OCI-LY3 (cell line): ENCODE data around the gene CXCL16.

Experiments
- H2AFZ ChIP-seq: fragments of 200-600, 300-600 bp; shearing (Covaris generic); 2 replicates; pipeline ENCODE4 v1.6.0; 2014; ENCODE audit warnings: antibody characterized with exemption, low read depth, low read length
- H3K27ac ChIP-seq: fragments of 200-600, 300-600 bp; sonication (generic); 2 replicates; pipeline ENCODE4 v1.5.1; 2014; ENCODE audit warnings: mild to moderate bottlenecking, low read length, moderate library complexity, mixed read lengths
- H3K27me3 ChIP-seq: fragments of 200-600, 300-600 bp; sonication (generic); 2 replicates; pipeline ENCODE4 v1.6.1; 2014; ENCODE audit warnings: low read depth, low read length, mixed read lengths
- H3K36me3 ChIP-seq: fragments of 200-600, 300-600 bp; sonication (generic); replicated peaks from 2 replicates; pipeline ENCODE3; 2014; ENCODE audit warnings: low read depth, low read length, mixed read lengths
- H3K4me1 ChIP-seq: fragments of 300-600, 200-600 bp; sonication (generic); 2 replicates; pipeline ENCODE4 v1.6.1; 2014; ENCODE audit warnings: low read length, mixed read lengths
- H3K4me2 ChIP-seq: fragments of 200-600, 300-600 bp; sonication (generic); 2 replicates; pipeline ENCODE4 v1.6.1; 2014; ENCODE audit warnings: low read length, mixed read lengths
- H3K4me3 ChIP-seq: fragments of 300-600, 200-600 bp; sonication (generic); 2 replicates; pipeline ENCODE4 v1.5.1; 2014; ENCODE audit warnings: antibody characterized with exemption, mild to moderate bottlenecking, low read length, moderate library complexity
- H3K79me2 ChIP-seq: fragments of 300-600, 200-600 bp; shearing (Covaris generic); 2 replicates; pipeline ENCODE4 v1.6.1; 2014; ENCODE audit warnings: mild to moderate bottlenecking, low read length, mixed read lengths
- H3K9ac ChIP-seq: fragments of 300-600, 200-600 bp; shearing (Covaris generic); 2 replicates; pipeline ENCODE4 v1.6.0; 2014; ENCODE audit warnings: mild to moderate bottlenecking, low read length, moderate library complexity
- H3K9me3 ChIP-seq: fragments of 200-600, 300-600 bp; shearing (Covaris generic); 2 replicates; pipeline ENCODE4 v1.6.1; 2014; ENCODE audit warnings: low read length, mixed read lengths; ENCODE audit not compliant: insufficient read depth
- H4K20me1 ChIP-seq: fragments of 200-600, 300-600 bp; sonication (generic); 2 replicates; pipeline ENCODE4 v1.6.1; 2016; ENCODE audit warnings: low read length, mixed read lengths; ENCODE audit not compliant: insufficient read depth
- CTCF ChIP-seq: fragments of 200-600, 300-600 bp; sonication (generic); IDR thresholded peaks from 2 replicates; pipeline ENCODE4 v1.5.1; 2014; ENCODE audit warnings: antibody characterized with exemption, low read length, low read depth
- EZH2phosphoT487 ChIP-seq: fragments of 200-600 bp; shearing (Covaris generic); IDR thresholded peaks from 2 replicates; pipeline ENCODE4 v1.6.1; 2018; ENCODE audit warnings: antibody characterized with exemption, mixed run types, low read depth

CXCL16 gene

DNA sequence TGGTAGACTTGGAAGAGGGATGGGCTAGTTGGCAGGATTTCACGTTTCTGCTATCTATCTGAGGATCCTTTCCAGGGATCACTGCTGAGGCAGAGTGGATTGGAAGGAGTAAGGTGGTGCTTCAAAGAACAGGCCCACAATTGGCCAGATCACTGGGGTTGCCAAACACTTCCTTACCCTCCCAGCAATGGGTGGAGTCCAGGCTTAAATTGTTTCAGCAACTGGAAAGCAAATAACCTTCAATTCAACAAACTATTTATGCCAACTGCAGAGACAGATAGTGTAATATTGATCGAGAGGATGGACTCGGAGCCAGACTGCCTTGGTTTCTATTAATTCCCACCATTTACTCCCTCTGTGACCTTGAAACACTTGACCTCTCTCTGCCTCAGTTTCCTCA, 27.2 kb downstream of the CXCL16 start:
- Histone ChIP-seq H4K20me1 (no peaks in the 10 kb centered on the region), H3K79me2 (peaks cover 18% of the 10 kb centered on the region), H3K4me1 (peaks cover 12% of the 10 kb centered on the region), H3K9ac (no peak overlapping the region), H2AFZ (no peak overlapping the region), H3K4me2 (no peak overlapping the region), H3K9me3 (no peaks in the 10 kb centered on the region), H3K27ac (no peak overlapping the region), H3K27me3 (no peaks in the 10 kb centered on the region), H3K36me3 (no peaks in the 10 kb centered on the region), H3K4me3 (no peak overlapping the region)
- TF ChIP-seq EZH2phosphoT487: no peak
- TF ChIP-seq CTCF: no peak

DNA sequence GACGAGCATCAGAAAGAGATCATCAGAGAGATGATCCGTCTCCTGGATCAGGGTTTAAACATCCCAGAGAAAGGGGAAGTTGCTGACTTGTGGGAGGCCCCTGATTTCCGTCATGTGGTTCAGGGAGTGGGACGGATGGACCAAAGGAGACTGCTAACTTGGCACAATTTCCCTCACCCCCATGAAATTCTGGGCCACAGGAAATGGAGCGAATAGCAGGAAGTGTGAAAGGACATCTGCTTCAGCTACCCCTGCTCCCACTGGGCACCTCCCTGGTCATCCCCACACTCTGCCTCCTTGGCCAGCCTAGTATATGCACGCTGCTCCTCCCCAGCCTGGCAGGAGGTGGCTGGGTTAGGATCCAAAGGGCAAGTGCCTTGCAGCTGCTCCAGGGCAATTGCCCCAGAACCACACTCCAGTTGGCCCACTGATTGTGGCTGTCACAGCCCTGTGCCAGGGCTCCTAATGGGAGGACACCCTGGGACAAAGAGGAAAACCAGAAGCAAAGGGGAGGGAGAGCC, 28.0 kb downstream of the CXCL16 start:
- Histone ChIP-seq H3K79me2 (peaks cover 18% of the 10 kb centered on the region), H3K27ac (peak overlapping the region; percentile 57), H3K27me3 (no peaks in the 10 kb centered on the region), H3K4me1 (peaks cover 12% of the 10 kb centered on the region), H4K20me1 (no peaks in the 10 kb centered on the region), H3K36me3 (no peaks in the 10 kb centered on the region), H3K9me3 (no peaks in the 10 kb centered on the region), H3K4me2 (peak overlapping the region; percentile 98), H3K9ac (peak overlapping the region; percentile 85), H2AFZ (no peak overlapping the region), H3K4me3 (peak overlapping the region; percentile 92)
- TF ChIP-seq EZH2phosphoT487 (no peak), CTCF (no peak)

GRCh38 chr17:4710693-4711634, 28.8 kb downstream of the CXCL16 start:
- peaks cover 12% of the 10 kb centered on the region for H3K4me1 ChIP-seq
- peaks cover 18% of the 10 kb centered on the region for H3K79me2 ChIP-seq
- H3K4me2 ChIP-seq: peak overlapping the region; percentile 98
- no peak overlapping the region; the same call in 1 of the 2 replicates for H2AFZ ChIP-seq
- H3K9ac ChIP-seq: peak overlapping the region; percentile 85
- TF ChIP-seq EZH2phosphoT487 (no peak), CTCF (no peak)
- H4K20me1 ChIP-seq: no peaks in the 10 kb centered on the region
- no peaks in the 10 kb centered on the region for H3K36me3 ChIP-seq
- peak overlapping the region; percentile 92 for H3K4me3 ChIP-seq
- peak overlapping the region; percentile 57 for H3K27ac ChIP-seq
- H3K9me3 ChIP-seq: no peaks in the 10 kb centered on the region
- no peaks in the 10 kb centered on the region for H3K27me3 ChIP-seq
